HEK293T (cell line): Measurements from ENCODE around the gene PPFIBP2.

Experiments used
- CTCF ChIA-PET: fragments of 350-600 bp; formaldehyde crosslinking; extraction: SDS; loops from one replicate; lab custom pipeline; 2021; ENCODE audit warnings: antibody characterized with exemption, inconsistent platforms; lab: Yijun Ruan, JAX
- POLR2A ChIA-PET: fragments of 350-600 bp; formaldehyde crosslinking; extraction: SDS; loops from one replicate; lab custom pipeline; 2020; ENCODE audit warnings: antibody characterized with exemption, inconsistent platforms; lab: Yijun Ruan, JAX
- DNase-seq: peaks from one replicate; pipeline ENCODE4 v3.0.0; 2012; ENCODE audit warnings: mixed read lengths; ENCODE audit errors: extremely low spot score
- ARNT ChIP-seq: fragments of 450-650 bp; IDR thresholded peaks from 2 replicates; pipeline ENCODE4 v1.6.1; 2017; ENCODE audit warnings: mild to moderate bottlenecking
- BHLHE40 ChIP-seq: fragments of 450-650 bp; IDR thresholded peaks from 2 replicates; pipeline ENCODE4 v1.6.1; 2016; ENCODE audit warnings: mild to moderate bottlenecking, moderate library complexity, borderline replicate concordance
- CTBP1 ChIP-seq: fragments of 450-650 bp; IDR thresholded peaks from 2 replicates; pipeline ENCODE4 v1.6.1; 2016; ENCODE audit warnings: borderline replicate concordance
- ELF4 ChIP-seq: fragments of 450-650 bp; IDR thresholded peaks from 2 replicates; pipeline ENCODE4 v1.6.1; 2017; ENCODE audit warnings: antibody characterized with exemption
- FOXA1 ChIP-seq: fragments of 450-650 bp; IDR thresholded peaks from 2 replicates; pipeline ENCODE4 v1.6.1; 2016; ENCODE audit warnings: mild to moderate bottlenecking
- FOXK2 ChIP-seq: fragments of 450-650 bp; IDR thresholded peaks from 2 replicates; pipeline ENCODE4 v1.6.1; 2016; ENCODE audit warnings: mild to moderate bottlenecking
- FOXM1 ChIP-seq: fragments of 450-650 bp; IDR thresholded peaks from 2 replicates; pipeline ENCODE4 v1.6.1; 2017; ENCODE audit warnings: mild to moderate bottlenecking, borderline replicate concordance
- HDGF ChIP-seq: fragments of 450-650 bp; IDR thresholded peaks from 2 replicates; pipeline ENCODE4 v1.6.1; 2017; ENCODE audit warnings: antibody characterized with exemption, borderline replicate concordance
- L3MBTL2 ChIP-seq: fragments of 450-650 bp; conservative IDR thresholded peaks from 2 replicates; pipeline ENCODE4 v1.6.1; 2016; ENCODE audit warnings: mild to moderate bottlenecking
- LEF1 ChIP-seq: fragments of 450-650 bp; IDR thresholded peaks from 2 replicates; pipeline ENCODE4 v1.6.1; 2017; ENCODE audit warnings: mild to moderate bottlenecking, borderline replicate concordance
- NFRKB ChIP-seq: fragments of 450-650 bp; IDR thresholded peaks from 2 replicates; pipeline ENCODE4 v1.6.1; 2016; ENCODE audit warnings: mild to moderate bottlenecking, moderate library complexity
- SP1 ChIP-seq: fragments of 450-650 bp; IDR thresholded peaks from 2 replicates; pipeline ENCODE4 v1.6.1; 2017
- SUZ12 ChIP-seq: fragments of 450-650 bp; IDR thresholded peaks from 2 replicates; pipeline ENCODE4 v1.6.1; 2016; ENCODE audit warnings: mild to moderate bottlenecking
- TARDBP ChIP-seq: fragments of 450-650 bp; IDR thresholded peaks from 2 replicates; pipeline ENCODE4 v1.6.1; 2016
- ZNF384 ChIP-seq: fragments of 450-650 bp; IDR thresholded peaks from 2 replicates; pipeline ENCODE4 v1.6.1; 2016
- TF ChIP-seq, protein P1 (sequence below): fragments of 450-650 bp; IDR thresholded peaks from 2 replicates; pipeline ENCODE4 v1.6.1; 2016

PPFIBP2 gene

DNA sequence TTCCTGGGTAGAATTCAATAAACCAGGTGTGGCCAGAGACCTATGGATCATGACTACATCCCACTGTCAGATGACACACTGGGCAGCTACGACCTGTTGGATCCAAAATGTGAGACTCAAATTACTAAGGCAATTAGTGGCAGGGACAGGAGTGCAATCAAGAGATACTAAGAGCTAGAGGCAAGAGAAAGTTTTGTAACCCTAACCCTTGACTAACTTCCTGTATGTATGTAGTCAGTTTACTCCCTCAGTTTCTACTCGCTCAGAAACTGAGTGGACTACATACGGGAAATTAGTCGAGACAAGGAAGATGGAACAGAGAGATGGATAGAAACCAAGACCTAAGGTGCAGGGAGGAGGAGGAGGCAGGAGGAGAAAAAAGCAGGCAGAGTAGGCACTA lies 156.8 kb downstream of the PPFIBP2 start:
- DNase-seq, result no peak
- ChIA-PET CTCF (interaction anchor here (1.0 to 1.2 kb wide), 2 partner anchors 13 to 96 kb away, joined by 4 to 5 read pairs; no protein-coding TSS in a partner anchor), POLR2A (no interaction called here)
- no peak for TF ChIP-seq FOXA1
- TF ChIP-seq SUZ12, result no peak
- TF ChIP-seq, protein P1, sequence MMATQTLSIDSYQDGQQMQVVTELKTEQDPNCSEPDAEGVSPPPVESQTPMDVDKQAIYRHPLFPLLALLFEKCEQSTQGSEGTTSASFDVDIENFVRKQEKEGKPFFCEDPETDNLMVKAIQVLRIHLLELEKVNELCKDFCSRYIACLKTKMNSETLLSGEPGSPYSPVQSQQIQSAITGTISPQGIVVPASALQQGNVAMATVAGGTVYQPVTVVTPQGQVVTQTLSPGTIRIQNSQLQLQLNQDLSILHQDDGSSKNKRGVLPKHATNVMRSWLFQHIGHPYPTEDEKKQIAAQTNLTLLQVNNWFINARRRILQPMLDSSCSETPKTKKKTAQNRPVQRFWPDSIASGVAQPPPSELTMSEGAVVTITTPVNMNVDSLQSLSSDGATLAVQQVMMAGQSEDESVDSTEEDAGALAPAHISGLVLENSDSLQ, result no peak
- TF ChIP-seq ZNF384, result no peak
- no peak for TF ChIP-seq L3MBTL2
- TF ChIP-seq ARNT, result no peak
- TF ChIP-seq SP1, result no peak
- TF ChIP-seq TARDBP, result no peak
- no peak for TF ChIP-seq ELF4
- no peak for TF ChIP-seq HDGF
- no peak for TF ChIP-seq LEF1
- no peak for TF ChIP-seq NFRKB
- no peak for TF ChIP-seq FOXM1
- TF ChIP-seq CTBP1, result no peak

DNA sequence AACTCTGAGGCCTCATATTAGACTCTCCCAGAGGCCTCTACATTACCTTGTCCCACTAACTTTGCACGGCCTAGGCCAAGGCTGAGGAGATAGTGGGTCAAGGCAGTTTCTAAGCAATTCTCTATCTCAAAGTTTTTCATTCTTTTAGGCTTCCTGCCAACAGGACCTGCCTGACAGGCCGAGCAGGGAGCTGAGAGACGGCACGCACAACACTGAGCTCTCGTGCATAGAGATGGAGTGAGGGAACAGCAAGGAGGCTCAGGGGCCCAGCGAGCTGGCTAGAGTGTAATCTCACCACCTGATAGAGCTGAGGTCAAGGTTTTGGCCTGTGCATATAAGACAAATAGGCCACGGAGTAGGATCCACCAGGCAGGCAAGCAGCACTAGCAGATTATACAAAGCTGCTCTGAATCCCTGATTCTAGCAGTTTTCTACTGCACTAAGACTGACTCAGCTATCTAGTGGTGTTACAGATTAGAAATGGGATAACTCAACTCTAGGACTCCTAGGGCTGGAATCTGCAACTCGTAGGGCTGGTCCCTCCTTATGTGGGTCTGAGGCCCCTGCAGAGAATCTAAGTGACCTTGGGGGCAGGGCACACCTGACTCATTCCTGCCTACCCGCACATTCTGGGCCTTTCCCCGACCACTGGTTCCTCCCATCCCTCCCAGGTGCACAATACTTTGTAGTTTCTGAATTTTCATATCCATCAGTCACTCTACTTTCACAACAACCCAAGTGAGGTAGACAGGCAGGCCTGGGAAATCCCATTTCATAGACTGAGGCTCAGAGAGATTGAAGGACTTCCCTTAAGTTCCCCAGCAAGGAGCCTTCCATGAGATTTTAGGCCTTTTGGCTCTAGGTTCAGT lies 157.8 kb downstream of the PPFIBP2 start:
- ChIA-PET POLR2A (no interaction called here), CTCF (no interaction called here)
- DNase-seq, result no peak
- TF ChIP-seq ZNF384, result no peak
- TF ChIP-seq FOXA1, result no peak
- no peak for TF ChIP-seq LEF1
- no peak for TF ChIP-seq FOXM1
- no peak for TF ChIP-seq SP1
- TF ChIP-seq ELF4, result no peak
- no peak for TF ChIP-seq HDGF
- TF ChIP-seq BHLHE40, result no peak
- no peak for TF ChIP-seq ARNT
- no peak for TF ChIP-seq L3MBTL2
- TF ChIP-seq SUZ12, result no peak
- TF ChIP-seq NFRKB, result no peak
- TF ChIP-seq, protein P1, result no peak

DNA sequence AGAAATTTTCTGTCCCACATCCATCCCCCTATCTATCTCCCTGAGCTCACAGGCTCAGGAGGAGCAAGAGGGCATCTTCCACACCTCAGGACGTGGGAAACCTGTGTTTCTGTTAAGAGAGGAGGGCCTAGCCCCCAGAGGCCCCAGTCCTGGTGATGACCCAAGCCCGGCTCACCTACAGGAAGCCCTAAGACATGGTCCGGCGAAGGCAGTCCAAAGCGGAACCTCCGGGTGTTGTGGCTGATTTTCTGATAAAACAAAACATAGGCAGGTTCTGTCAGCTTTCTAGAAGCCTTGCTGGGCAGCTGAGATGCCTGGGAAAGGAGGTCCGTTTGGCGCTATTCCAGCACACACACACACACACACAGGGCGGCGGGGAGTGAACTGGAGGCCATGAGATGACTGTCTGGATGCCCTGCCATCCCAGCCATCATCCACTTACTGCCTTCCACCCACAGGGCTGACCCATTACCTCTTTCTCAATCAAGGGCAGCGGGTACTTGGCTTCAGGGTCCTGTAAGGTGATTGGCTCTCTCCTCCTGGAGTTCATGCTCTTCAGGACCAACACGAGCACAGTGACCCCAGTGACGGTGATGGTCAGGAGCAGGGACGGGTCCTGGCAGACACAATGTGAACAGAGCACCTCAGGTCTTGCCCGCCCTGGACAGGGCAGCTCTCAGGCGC lies 158.6 kb downstream of the PPFIBP2 start:
- DNase-seq, result no peak
- ChIA-PET CTCF (no interaction called here), POLR2A (no interaction called here)
- no peak for TF ChIP-seq NFRKB
- TF ChIP-seq TARDBP, result no peak
- TF ChIP-seq, protein P1, result no peak
- no peak for TF ChIP-seq HDGF
- TF ChIP-seq CTBP1, result no peak

DNA sequence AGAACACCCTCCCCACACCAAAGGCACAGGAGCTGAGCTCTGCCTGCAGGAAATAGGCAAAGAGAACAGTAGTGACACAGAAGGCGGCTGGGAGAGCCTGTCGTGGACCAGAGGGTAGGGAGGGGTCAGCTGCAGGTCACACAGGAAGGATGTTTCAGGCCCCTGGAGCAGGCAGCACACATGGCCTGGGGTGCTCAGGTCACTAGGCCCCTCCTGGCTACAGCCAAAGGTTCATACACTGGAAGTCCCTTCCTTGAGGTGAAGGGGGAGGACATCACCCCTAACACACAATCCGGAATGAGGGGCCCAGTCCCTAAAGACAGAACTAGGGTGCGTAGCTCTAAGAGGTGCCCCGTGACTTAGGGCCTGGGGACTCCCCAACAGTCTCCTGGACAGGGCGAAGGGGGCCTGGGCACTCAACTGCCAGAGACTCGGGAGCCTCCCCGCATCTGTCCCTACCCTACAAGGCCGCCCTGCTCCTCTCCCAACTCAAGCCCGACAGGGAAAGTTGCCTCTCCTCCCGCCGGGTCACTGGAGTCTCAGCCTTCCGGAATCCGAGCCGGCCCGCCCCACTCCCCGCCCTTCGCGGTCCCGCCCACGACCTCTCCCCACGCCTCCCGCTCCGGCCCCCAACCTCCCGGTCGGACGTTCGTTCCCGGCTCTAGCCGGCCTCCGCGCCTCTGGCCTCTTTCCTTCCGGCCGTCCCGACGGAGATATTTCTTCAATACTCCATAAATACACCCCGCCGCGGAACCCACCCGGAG lies 159.3 kb downstream of the PPFIBP2 start, which contains the start of gene CYB5R2:
Gene CYB5R2, minus strand, starts transcription at position 541 of the 764 bp plus-strand sequence. CDS start 675 bp downstream, outside the sequence.
- no peak for DNase-seq
- no peak for TF ChIP-seq ARNT
- TF ChIP-seq FOXK2, result no peak
- TF ChIP-seq, protein P1, result no peak
- TF ChIP-seq ZNF384, result no peak
- CTCF ChIA-PET, result no interaction called here
- POLR2A ChIA-PET, result no interaction called here

DNA sequence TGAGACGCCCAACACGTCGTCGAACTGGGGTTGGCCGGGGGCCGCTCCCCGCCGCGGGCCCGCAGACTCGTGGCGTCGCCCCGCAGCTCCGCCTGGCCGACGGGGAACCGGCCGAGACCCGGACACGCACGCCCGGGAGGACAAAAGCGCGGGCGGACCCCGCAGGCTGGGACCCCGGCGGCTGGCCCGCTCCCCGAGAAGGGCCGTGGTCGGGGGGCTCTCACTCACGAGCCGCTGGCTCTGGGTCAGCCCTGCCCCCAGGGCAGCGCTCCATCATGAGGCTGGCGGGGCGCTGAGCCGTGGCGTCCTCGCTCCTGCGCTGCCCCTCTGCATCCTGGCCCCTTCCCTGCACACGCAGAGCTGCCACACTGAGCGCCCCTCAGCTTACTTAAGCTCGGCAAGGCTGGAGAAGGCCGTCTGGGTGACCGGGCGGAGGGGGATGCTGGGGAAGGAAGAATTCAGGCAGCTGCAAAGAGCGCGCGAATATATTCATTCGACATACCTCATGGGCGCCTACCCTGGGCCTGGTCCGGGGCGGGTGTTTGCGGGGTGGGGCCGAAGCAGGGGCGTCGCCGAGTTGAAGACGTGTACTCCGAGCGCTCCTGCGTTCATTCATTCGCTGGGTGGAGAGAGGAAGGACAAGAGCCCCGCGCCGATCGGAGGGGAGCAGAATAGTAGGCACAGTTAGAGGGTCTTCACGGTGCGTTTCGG lies 160.1 kb downstream of the PPFIBP2 start:
- no peak for TF ChIP-seq HDGF
- TF ChIP-seq, protein P1, result no peak
- TF ChIP-seq FOXM1, result no peak
- no peak for TF ChIP-seq ELF4
- no peak for TF ChIP-seq LEF1
- no peak for TF ChIP-seq ARNT
- no peak for TF ChIP-seq FOXK2
- TF ChIP-seq CTBP1, result no peak
- TF ChIP-seq BHLHE40, result no peak
- no peak for TF ChIP-seq NFRKB
- no peak for TF ChIP-seq FOXA1
- TF ChIP-seq TARDBP, result no peak
- TF ChIP-seq ZNF384, result no peak
- TF ChIP-seq L3MBTL2, result no peak
- no peak for TF ChIP-seq SUZ12
- DNase-seq, result no peak
- CTCF ChIA-PET, result no interaction called here
- POLR2A ChIA-PET, result no interaction called here
